Tibial nerve (tissue), 3 donors: ENCODE data around the gene SENP7.

Source experiments
- POLR2A ChIP-seq, 2 donors: fragments of 450-650 bp; IDR thresholded peaks; one replicate each; pipeline ENCODE4 v1.6.1; 2017; ENCODE audit warnings: antibody characterized with exemption in 2 of 2, mild to moderate bottlenecking in 2 of 2, moderate library complexity in 2 of 2
- TF ChIP-seq, protein P1 (sequence below), 5 experiments: fragments of 200-600 bp in 3 of 5; fragments of 450-650 bp in 2 of 5; sonication (generic) in 3 of 5; IDR thresholded peaks; one replicate each; pipeline ENCODE4 v1.5.1; 2016 to 2019; ENCODE audit warnings: antibody characterized with exemption in 5 of 5, mild to moderate bottlenecking in 3 of 5, moderate library complexity in 2 of 5

DNA sequence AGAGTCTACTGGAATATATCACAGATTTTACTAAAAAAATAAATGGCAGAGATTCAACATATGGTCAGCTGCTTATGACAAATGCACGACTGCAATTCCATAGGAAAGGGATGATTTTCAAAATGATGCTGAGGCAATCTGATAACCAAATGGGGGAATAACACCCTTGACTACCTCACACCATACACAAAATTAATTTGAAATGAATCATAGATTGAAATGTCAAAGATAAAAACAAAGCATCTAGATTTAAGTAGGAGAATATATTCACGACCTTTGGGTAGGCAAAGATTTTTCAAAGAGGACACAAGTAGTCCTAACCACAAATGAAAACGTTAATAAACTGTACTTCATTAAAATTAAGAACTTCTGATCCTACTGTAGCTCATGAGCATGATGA is 11.2 kb downstream of the SENP7 start:
- TF ChIP-seq, protein P1, sequence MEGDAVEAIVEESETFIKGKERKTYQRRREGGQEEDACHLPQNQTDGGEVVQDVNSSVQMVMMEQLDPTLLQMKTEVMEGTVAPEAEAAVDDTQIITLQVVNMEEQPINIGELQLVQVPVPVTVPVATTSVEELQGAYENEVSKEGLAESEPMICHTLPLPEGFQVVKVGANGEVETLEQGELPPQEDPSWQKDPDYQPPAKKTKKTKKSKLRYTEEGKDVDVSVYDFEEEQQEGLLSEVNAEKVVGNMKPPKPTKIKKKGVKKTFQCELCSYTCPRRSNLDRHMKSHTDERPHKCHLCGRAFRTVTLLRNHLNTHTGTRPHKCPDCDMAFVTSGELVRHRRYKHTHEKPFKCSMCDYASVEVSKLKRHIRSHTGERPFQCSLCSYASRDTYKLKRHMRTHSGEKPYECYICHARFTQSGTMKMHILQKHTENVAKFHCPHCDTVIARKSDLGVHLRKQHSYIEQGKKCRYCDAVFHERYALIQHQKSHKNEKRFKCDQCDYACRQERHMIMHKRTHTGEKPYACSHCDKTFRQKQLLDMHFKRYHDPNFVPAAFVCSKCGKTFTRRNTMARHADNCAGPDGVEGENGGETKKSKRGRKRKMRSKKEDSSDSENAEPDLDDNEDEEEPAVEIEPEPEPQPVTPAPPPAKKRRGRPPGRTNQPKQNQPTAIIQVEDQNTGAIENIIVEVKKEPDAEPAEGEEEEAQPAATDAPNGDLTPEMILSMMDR (IDR thresholded peaks at IDR 0.05): no peak
- no peak for TF ChIP-seq POLR2A (IDR thresholded peaks at IDR 0.05)
